Activated T-cell treated with anti-CD3 and anti-CD28 coated beads for 1 hour (primary cell): ENCODE measurements around the gene TMEM54.

ENCODE experiments used
- DNase-seq: peaks from one replicate; pipeline ENCODE4 v3.0.0-alpha.2; 2020; ENCODE audit warnings: low read depth

The TMEM54 gene

DNA sequence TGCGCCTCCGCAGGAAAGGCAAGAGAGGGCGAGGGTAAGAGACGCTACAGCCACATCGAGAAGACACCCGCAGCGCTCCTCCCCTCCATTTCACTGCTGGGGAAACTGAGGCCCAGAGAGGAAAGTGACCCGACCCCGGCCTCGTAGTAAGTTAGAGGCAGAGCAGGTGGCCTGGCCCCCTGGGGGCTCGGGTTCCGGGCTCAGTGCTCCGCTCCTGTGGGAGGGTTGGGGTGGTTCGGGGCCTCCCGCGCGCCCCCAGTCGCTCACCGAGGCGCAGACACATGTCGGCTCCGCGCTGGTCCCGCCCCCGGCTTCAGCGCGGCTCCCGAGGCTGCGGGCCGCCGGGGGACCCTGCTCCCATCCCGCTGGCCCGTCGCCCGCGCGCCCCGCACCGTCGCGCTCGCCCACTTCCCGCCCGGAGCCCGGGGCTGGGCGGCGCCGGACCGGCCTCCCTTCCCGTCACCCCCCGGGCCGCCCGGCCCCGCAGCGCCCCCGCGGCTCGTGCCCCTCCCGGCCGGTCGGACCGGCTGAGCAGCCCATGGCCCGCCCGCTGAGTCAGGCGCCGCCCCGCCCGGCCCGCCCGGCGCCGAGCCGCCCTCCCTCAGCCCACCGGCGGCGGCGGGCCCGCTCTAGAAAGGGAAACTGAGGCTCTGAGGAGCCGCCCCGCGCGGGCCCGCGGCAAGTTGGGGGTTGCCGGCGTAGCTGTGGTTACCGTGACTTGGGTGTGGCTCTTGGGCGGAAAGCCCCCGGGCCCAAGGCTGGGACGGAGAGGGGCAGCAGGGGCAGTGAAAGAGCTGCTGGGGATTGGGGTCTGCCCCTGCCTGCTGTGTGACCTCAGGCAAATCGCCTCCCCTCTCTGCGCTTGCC, at the start of gene TMEM54:
Gene TMEM54, minus strand, starts transcription at position 434 of the 867 bp plus-strand sequence. Its CDS starts 151 bp downstream, at position 283.
- no peak for DNase-seq

GRCh38 chr1:32949519-32949918, 48.3 kb upstream of the TMEM54 start:
- DNase-seq: no peak

DNA sequence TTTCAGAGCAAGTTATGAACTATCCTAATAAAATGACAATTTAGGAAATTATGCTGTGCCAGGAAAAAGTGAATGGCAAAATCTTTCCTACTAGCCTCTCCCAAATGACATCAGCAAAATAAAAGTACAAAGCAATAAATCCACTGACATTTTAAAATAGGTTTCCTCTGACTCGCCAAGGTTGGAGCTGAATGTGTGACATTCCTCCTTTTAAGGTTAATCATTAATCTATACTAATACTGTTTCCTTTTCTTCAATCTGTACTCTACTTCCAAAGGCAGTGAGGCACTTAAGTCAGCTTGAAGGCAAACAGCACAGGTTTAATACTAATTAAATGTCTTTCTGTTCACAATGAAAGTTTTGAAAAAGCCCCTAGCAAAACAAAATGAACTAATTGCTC, 47.7 kb upstream of the TMEM54 start:
- no peak for DNase-seq

DNA sequence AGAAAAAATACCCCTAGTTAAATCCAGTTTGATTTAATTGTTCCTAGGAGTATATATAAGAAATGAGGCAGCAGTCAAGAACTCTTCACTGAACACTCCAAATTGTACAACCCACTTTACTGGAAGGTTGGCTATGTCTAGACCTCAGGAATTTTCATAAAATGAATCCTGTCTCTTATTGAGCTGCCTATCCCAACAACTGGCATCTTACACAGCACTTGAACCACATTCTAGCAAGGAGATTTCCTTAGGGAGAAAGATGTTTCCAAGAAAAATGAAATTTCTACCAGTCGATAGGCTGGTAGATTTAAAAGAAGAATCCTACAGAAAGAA, 47.2 kb upstream of the TMEM54 start:
- no peak for DNase-seq

DNA sequence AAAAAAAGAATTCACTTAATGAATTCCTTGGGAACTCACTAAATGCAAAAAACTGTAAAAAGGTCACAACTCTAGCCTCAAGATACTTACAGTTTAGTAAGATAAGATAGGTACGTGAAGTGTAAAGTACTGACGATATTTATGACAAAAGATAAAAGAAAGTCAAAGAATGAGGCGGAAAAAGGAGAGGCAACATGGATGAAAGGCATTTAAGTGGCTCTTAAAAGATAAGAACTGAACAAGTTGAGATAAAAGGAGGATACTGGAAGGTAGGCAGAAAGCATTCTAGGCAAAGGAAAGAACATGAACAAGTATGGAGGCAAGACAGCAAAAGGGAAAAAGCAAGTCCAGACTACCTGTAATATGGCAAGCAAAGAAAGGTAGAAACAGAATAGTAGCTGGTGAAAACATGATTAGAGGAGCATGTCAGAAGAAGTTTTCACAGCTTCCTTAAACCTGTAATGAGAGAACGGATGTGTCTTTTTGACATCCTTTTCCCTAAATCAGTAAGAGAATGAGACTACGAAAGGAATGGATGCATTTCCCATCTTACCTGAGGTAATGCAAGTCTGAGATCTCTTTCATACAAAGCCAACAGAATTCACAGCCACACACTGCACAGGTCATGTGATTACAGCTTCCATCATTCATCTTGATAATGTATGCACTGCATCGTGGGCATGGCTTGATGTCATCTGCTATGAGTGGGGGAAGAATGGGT, 46.6 kb upstream of the TMEM54 start:
- DNase-seq: no peak

GRCh38 chr1:32946413-32946812, 45.2 kb upstream of the TMEM54 start:
- DNase-seq: no peak

DNA sequence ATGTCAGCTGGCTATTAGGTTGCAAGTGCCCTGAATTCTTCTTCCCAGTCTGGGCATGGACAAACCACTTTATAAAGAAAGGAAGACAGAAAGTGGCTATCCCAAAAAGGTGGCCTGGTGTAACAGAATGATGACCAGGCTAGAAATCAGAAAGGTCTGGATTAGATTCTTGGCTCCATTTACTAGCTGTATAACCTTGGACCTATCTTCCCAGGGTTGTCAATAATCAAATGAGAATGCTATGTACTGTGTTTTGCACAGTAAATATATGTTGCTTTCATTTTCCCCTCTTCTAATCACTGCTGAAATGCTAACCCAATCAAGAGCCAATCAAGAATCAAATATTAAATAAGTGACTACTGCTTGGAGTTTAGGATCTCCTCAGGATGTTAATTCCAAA, 43.0 kb upstream of the TMEM54 start:
- no peak for DNase-seq

- no peak for DNase-seq
Measured at GRCh38 chr1:32939655-32940371, 38.6 kb upstream of the TMEM54 start.

- DNase-seq: no peak
Measured at GRCh38 chr1:32937061-32937460, 35.9 kb upstream of the TMEM54 start.

GRCh38 chr1:32934535-32934934, 33.3 kb upstream of the TMEM54 start:
- no peak for DNase-seq

- DNase-seq: no peak
Measured at GRCh38 chr1:32933742-32934322, 32.6 kb upstream of the TMEM54 start.

DNA sequence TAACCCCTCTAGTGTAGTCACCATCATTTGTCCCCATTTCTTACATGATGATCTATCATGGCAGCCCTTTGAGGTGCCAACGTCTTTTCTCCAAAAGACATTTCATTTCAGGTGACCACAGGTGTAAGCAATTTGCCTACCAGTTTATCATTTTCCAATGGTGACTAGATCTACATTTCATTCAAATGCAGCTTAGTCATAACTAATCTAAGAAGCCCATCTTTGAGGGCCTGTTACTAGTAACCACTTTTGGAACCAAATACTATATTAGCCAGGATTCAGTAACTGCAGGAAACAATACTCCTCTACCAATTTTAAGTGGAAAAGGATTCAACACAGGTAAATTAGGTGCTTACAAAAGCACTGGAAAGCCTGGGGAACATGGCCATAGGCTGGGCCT, 30.6 kb upstream of the TMEM54 start:
- DNase-seq: no peak

DNA sequence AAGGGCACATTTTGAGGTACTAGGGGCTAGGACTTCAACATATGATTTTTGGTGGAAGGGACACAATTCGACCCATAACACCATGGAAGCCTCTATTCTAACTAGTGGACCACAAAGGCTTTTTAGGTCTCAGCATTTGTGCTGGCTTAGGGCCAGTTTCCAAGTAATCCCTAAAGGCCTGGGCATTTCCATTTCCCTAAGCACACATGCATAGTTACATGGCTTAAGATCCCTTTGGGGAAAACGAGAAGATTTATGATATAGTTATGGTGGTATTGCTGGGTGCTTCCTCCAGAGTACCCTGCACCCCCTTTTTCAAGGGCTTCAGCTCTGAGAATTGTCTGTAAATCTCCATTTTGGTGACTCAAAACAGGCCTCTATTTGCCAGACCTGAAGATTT, 28.2 kb upstream of the TMEM54 start:
- DNase-seq: no peak

DNA sequence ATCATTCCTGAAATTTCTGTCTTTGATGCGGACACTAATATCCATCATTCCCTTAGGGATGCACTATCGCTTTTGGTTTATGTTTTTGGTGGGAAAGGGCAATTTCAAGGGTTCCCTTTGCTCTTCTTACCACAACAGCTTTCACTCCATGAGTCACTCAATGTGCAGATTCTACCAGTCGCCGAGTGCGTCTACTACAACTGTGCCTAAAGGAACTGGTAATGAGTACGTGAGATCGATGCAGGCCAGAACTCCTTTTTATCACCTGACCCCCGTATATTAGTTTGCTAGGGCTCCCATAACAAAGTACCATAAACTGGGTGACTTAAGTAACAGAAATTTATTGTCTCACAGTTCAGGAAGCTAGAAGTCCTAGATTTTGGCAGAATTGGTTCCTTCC, 27.5 kb upstream of the TMEM54 start:
- no peak for DNase-seq

- no peak for DNase-seq
Measured at GRCh38 chr1:32928285-32928684, 27.1 kb upstream of the TMEM54 start.

- DNase-seq: no peak
Measured at GRCh38 chr1:32927441-32927840, 26.3 kb upstream of the TMEM54 start.

DNA sequence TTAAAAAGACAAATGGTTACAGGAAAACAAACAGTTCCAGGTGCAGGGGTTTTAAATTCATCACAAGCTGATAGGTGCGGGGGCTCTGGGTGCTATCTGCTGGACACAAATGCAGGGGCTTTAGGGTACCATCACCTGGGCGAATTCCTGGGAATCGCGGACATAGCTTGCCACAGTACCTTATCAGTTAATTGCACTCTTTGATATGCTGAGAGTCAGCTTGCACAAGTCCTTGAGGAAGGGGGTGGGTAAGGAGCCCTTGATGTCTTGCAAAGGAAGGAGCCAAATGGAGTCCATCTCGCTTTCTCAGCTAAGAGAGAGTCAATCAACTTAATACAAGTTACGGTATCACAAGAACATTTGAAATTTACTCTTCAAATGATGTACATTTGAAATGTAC, 25.4 kb upstream of the TMEM54 start:
- no peak for DNase-seq

DNA sequence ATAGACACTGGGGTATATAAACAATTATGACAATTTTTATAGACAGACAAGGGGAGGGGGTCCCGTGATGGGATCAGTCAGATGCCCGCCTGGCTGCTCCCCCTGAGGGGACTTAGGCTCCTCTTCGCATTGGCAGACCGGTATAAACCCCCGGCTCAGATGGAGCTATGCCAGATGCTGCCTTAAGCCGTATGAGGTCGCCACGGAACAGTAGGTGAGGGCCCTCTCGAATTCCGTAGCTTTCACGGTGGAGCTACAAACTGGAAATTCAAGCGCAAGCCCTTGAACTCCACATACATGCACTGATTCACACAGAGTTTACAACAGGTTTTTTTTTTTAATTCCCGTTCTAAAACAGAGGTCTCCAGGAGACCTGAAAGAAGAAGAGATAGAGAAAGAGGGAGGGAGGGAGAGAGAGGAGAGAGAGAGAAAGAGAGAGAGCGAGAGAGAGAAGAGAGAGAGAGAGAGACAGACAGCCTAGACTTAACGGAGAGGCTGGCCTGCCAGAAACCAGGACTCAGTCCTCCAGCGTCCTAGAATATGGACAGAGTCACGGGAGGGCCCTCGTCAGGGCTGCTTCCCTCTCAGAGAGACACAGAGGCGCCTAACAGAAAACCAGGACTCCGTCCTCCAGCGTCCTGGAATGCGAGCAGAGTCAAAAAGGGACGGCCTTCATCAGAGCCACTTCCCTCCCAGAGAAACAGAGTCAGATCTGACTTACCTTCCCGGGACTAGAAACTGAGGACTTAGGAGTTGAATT, 24.4 kb upstream of the TMEM54 start:
- DNase-seq: peak; percentile 13

- DNase-seq: no peak
Measured at GRCh38 chr1:32924881-32925344, 23.7 kb upstream of the TMEM54 start.

GRCh38 chr1:32920833-32921232, 19.6 kb upstream of the TMEM54 start:
- no peak for DNase-seq
